GM23338 (cell line): Measurements from ENCODE around the gene JMJD1C.

Experiments used
- CREB1 ChIP-seq: fragments of 250-450 bp; sonication (Bioruptor Pico); IDR thresholded peaks from 2 replicates; pipeline ENCODE4 v1.5.0; 2020; ENCODE audit warnings: low read depth, mild to moderate bottlenecking, moderate library complexity
- CTCF ChIP-seq, 2 experiments: fragments of 200-600 bp in 1 of 2; sonication (generic) in 1 of 2; conservative IDR thresholded peaks; 2 replicates each; pipeline versions ENCODE4 v1.5.1 to v1.6.1; 2016 to 2017; ENCODE audit warnings: antibody characterized with exemption in 2 of 2, low read depth in 2 of 2, mild to moderate bottlenecking in 2 of 2, moderate library complexity in 1 of 2
- ETS1 ChIP-seq: IDR thresholded peaks from 2 replicates; pipeline ENCODE4 v1.6.1; 2016; ENCODE audit warnings: antibody characterized with exemption
- EZH2 ChIP-seq: fragments of 200-600 bp; sonication (generic); IDR thresholded peaks from one replicate; pipeline ENCODE4 v1.8.0; 2017; ENCODE audit warnings: antibody characterized with exemption, mild to moderate bottlenecking, low read depth; ENCODE audit not compliant: unreplicated experiment
- EZH2phosphoT487 ChIP-seq: fragments of 200-600 bp; sonication (generic); IDR thresholded peaks from one replicate; pipeline ENCODE4 v1.8.1; 2018; ENCODE audit warnings: antibody characterized with exemption; ENCODE audit not compliant: unreplicated experiment
- JUNB ChIP-seq: IDR thresholded peaks from one replicate; pipeline ENCODE4 v1.6.1; 2016; ENCODE audit warnings: antibody characterized with exemption; ENCODE audit not compliant: unreplicated experiment
- NANOG ChIP-seq: IDR thresholded peaks from 2 replicates; pipeline ENCODE4 v1.6.1; 2016; ENCODE audit warnings: antibody characterized with exemption, borderline replicate concordance
- POLR2AphosphoS5 ChIP-seq: IDR thresholded peaks from 2 replicates; pipeline ENCODE4 v1.6.1; 2016; ENCODE audit warnings: antibody characterized with exemption, low read depth
- REST ChIP-seq: IDR thresholded peaks from one replicate; pipeline ENCODE4 v1.6.1; 2018; ENCODE audit warnings: antibody characterized with exemption; ENCODE audit not compliant: unreplicated experiment
- ZNF114 ChIP-seq: fragments of 250-450 bp; sonication (Bioruptor Pico); IDR thresholded peaks from 2 replicates; pipeline ENCODE4 v1.5.0; 2020; ENCODE audit warnings: mild to moderate bottlenecking, moderate library complexity
- ZNF331 ChIP-seq: fragments of 250-450 bp; sonication (Bioruptor Pico); IDR thresholded peaks from 2 replicates; pipeline ENCODE4 v1.5.0; 2020; ENCODE audit warnings: low read depth, mild to moderate bottlenecking, moderate library complexity
- ZNF462 ChIP-seq: fragments of 250-450 bp; sonication (Bioruptor Pico); IDR thresholded peaks from 2 replicates; pipeline ENCODE4 v1.5.0; 2020; ENCODE audit warnings: mild to moderate bottlenecking, moderate library complexity

GRCh38 chr10:63431962-63432797 lies 33.6 kb downstream of the JMJD1C start:
- TF ChIP-seq CTCF (conservative IDR thresholded peaks at IDR 0.05; ENCODE audit: low read depth in 2 of 2) (no peak), ETS1 (no peak), EZH2 (no peak), POLR2AphosphoS5 (no peak), CREB1 (no peak), REST (no peak), EZH2phosphoT487 (no peak), NANOG (no peak), JUNB (no peak), ZNF114 (CRISPR knock-in tag) (no peak), ZNF462 (CRISPR knock-in tag) (no peak), ZNF331 (CRISPR knock-in tag) (no peak)
